ENCODE measurements around the gene ARL10. TPM values are rescaled to one million over a fixed set of nuclear protein-coding genes. Genes with fewer than 3 reads are reported as not detected.

The ARL10 gene
- polyA plus RNA-seq, 1 donor (not counting 4 experiments of a cell fraction or from before 2014, with no cell fraction given) = 1.6 TPM

- H3K27ac ChIP-seq (ENCODE audit: control insufficient read depth, insufficient read depth, low read length) = no peak overlapping the region
- TF ChIP-seq CTCF (optimal IDR thresholded peaks at IDR 0.05 in 1 of 3, IDR thresholded peaks at IDR 0.05 in 1 of 3, conservative IDR thresholded peaks at IDR 0.05 in 1 of 3; ENCODE audit: extremely low read depth in 1 of 3, insufficient read depth in 2 of 3, low read length in 3 of 3) = no peak
- TF ChIP-seq EZH2 (IDR thresholded peaks at IDR 0.05; ENCODE audit: low read length) = no peak
- no peak overlapping the region for H3K4me3 ChIP-seq (ENCODE audit: control insufficient read depth in 2 of 3, extremely low read depth in 1 of 3, insufficient read depth in 2 of 3, low read depth in 1 of 3, low read length in 3 of 3)
- no peak overlapping the region for H2AFZ ChIP-seq (ENCODE audit: control insufficient read depth, low read length)
- H3K36me3 ChIP-seq (ENCODE audit: control insufficient read depth in 2 of 2, extremely low read depth in 1 of 2, insufficient read depth in 2 of 2, low read length in 2 of 2) = peaks cover 38 to 50% of the 10 kb centered on the region in 2 experiments
- H4K20me1 ChIP-seq (ENCODE audit: control insufficient read depth, extremely low read depth, insufficient read depth, low read length) = peaks cover 3% of the 10 kb centered on the region
- FAIRE-seq (no peak), DNase-seq (ENCODE audit: low read depth, low spot score) (no peak)
- no peak overlapping the region for H3K4me2 ChIP-seq (ENCODE audit: control insufficient read depth, extremely low read depth, insufficient read depth, low read depth, low read length)
- H3K9me1 ChIP-seq (ENCODE audit: control insufficient read depth, extremely low read depth, insufficient read depth, low read length) = no peaks in the 10 kb centered on the region
- dilution Hi-C loops (cut with MboI; ENCODE audit: extremely low pct_ligation_motif_present, low sequenced_read_pairs) = no loop called here
- no peaks in the 10 kb centered on the region for H3K27me3 ChIP-seq (ENCODE audit: control insufficient read depth, extremely low read depth, insufficient read depth, low read length)
- no peaks in the 10 kb centered on the region for H3K9me3 ChIP-seq (ENCODE audit: control insufficient read depth, low read depth, low read length)
- peaks cover 16% of the 10 kb centered on the region for H3K79me2 ChIP-seq (ENCODE audit: control insufficient read depth, insufficient read depth, low read length)
- H3K4me1 ChIP-seq (ENCODE audit: control insufficient read depth, extremely low read depth, insufficient read depth, low read length) = peaks cover 2% of the 10 kb centered on the region
- H3K9ac ChIP-seq (ENCODE audit: control insufficient read depth, extremely low read depth, insufficient read depth, low read length) = no peak overlapping the region
Measured at GRCh38 chr5:176381423-176381822, 16.1 kb downstream of the ARL10 start.

GRCh38 chr5:176381979-176382378 is 16.7 kb downstream of the ARL10 start:
- H3K27ac ChIP-seq (ENCODE audit: control insufficient read depth, insufficient read depth, low read length) = no peak overlapping the region

More at GRCh38 chr5:176381979-176382378, 16.7 kb downstream of the ARL10 start:
- Histone ChIP-seq H4K20me1 (ENCODE audit: control insufficient read depth, extremely low read depth, insufficient read depth, low read length) (peaks cover 6% of the 10 kb centered on the region), H3K9me1 (ENCODE audit: control insufficient read depth, extremely low read depth, insufficient read depth, low read length) (no peaks in the 10 kb centered on the region), H3K36me3 (ENCODE audit: control insufficient read depth in 2 of 2, extremely low read depth in 1 of 2, insufficient read depth in 2 of 2, low read length in 2 of 2) (peaks cover 41 to 54% of the 10 kb centered on the region in 2 experiments), H3K4me2 (ENCODE audit: control insufficient read depth, extremely low read depth, insufficient read depth, low read depth, low read length) (no peak overlapping the region), H2AFZ (ENCODE audit: control insufficient read depth, low read length) (no peak overlapping the region), H3K4me3 (ENCODE audit: control insufficient read depth in 2 of 3, extremely low read depth in 1 of 3, insufficient read depth in 2 of 3, low read depth in 1 of 3, low read length in 3 of 3) (no peak overlapping the region), H3K9me3 (ENCODE audit: control insufficient read depth, low read depth, low read length) (no peaks in the 10 kb centered on the region), H3K9ac (ENCODE audit: control insufficient read depth, extremely low read depth, insufficient read depth, low read length) (no peak overlapping the region), H3K79me2 (ENCODE audit: control insufficient read depth, insufficient read depth, low read length) (peaks cover 21% of the 10 kb centered on the region), H3K4me1 (ENCODE audit: control insufficient read depth, extremely low read depth, insufficient read depth, low read length) (peaks cover 7% of the 10 kb centered on the region), H3K27me3 (ENCODE audit: control insufficient read depth, extremely low read depth, insufficient read depth, low read length) (no peaks in the 10 kb centered on the region)
- TF ChIP-seq CTCF (optimal IDR thresholded peaks at IDR 0.05 in 1 of 3, IDR thresholded peaks at IDR 0.05 in 1 of 3, conservative IDR thresholded peaks at IDR 0.05 in 1 of 3; ENCODE audit: extremely low read depth in 1 of 3, insufficient read depth in 2 of 3, low read length in 3 of 3) = no peak
- TF ChIP-seq EZH2 (IDR thresholded peaks at IDR 0.05; ENCODE audit: low read length) = no peak
- FAIRE-seq (no peak), DNase-seq (ENCODE audit: low read depth, low spot score) (no peak)
- dilution Hi-C loops (cut with MboI; ENCODE audit: extremely low pct_ligation_motif_present, low sequenced_read_pairs) = no loop called here

Data from keratinocyte (primary cell).